ENCODE results near the gene KLK4. TPM values are rescaled to one million over a fixed set of nuclear protein-coding genes. Genes with fewer than 3 reads are reported as not detected.

Gene KLK4
- total RNA-seq, 1 experiment from 2014 or later: not detected

DNA sequence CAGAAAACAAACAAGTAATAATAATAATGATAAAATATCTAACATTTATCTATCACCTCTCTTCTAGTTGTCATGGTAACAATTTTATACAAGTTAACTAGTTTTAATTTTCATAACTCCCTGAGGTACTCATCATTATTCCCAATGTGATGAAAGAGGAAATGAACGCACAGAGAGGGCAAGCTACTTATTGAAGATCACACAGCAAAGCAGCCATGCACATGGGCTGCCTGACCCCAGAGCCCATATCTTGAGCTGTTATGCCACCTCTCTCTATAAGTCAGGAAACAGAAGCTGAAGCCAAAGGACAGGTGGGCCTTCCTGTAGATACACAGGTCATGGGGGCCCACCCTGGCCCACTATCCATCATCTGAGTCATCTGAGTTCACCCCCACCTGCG is 4.9 kb upstream of the KLK4 start:
- no peak overlapping the region for H3K4me3 Mint-ChIP-seq (ENCODE audit: unreplicated experiment)
- H3K9me3 Mint-ChIP-seq (ENCODE audit: unreplicated experiment): no peaks in the 10 kb centered on the region
- no TSS peak for BruUV-seq (replicated peaks)
- no peaks in the 10 kb centered on the region for H3K36me3 Mint-ChIP-seq (ENCODE audit: insufficient read depth, unreplicated experiment)
- CTCF ChIA-PET: no interaction called here
- POLR2A ChIA-PET: no interaction called here
- intact Hi-C loops (cut with micrococcal nuclease): no loop called here
- H3K4me1 Mint-ChIP-seq (ENCODE audit: insufficient read depth, unreplicated experiment): no peaks in the 10 kb centered on the region
- H3K27me3 Mint-ChIP-seq (ENCODE audit: insufficient read depth, unreplicated experiment): peaks cover 24% of the 10 kb centered on the region
- TF ChIP-seq, protein P1, sequence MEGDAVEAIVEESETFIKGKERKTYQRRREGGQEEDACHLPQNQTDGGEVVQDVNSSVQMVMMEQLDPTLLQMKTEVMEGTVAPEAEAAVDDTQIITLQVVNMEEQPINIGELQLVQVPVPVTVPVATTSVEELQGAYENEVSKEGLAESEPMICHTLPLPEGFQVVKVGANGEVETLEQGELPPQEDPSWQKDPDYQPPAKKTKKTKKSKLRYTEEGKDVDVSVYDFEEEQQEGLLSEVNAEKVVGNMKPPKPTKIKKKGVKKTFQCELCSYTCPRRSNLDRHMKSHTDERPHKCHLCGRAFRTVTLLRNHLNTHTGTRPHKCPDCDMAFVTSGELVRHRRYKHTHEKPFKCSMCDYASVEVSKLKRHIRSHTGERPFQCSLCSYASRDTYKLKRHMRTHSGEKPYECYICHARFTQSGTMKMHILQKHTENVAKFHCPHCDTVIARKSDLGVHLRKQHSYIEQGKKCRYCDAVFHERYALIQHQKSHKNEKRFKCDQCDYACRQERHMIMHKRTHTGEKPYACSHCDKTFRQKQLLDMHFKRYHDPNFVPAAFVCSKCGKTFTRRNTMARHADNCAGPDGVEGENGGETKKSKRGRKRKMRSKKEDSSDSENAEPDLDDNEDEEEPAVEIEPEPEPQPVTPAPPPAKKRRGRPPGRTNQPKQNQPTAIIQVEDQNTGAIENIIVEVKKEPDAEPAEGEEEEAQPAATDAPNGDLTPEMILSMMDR (IDR thresholded peaks at IDR 0.05; ENCODE audit: unreplicated experiment): no peak
- H3K27ac Mint-ChIP-seq (ENCODE audit: low read depth, unreplicated experiment): no peak overlapping the region
- DNase-seq (ENCODE audit: unreplicated experiment): no peak

DNA sequence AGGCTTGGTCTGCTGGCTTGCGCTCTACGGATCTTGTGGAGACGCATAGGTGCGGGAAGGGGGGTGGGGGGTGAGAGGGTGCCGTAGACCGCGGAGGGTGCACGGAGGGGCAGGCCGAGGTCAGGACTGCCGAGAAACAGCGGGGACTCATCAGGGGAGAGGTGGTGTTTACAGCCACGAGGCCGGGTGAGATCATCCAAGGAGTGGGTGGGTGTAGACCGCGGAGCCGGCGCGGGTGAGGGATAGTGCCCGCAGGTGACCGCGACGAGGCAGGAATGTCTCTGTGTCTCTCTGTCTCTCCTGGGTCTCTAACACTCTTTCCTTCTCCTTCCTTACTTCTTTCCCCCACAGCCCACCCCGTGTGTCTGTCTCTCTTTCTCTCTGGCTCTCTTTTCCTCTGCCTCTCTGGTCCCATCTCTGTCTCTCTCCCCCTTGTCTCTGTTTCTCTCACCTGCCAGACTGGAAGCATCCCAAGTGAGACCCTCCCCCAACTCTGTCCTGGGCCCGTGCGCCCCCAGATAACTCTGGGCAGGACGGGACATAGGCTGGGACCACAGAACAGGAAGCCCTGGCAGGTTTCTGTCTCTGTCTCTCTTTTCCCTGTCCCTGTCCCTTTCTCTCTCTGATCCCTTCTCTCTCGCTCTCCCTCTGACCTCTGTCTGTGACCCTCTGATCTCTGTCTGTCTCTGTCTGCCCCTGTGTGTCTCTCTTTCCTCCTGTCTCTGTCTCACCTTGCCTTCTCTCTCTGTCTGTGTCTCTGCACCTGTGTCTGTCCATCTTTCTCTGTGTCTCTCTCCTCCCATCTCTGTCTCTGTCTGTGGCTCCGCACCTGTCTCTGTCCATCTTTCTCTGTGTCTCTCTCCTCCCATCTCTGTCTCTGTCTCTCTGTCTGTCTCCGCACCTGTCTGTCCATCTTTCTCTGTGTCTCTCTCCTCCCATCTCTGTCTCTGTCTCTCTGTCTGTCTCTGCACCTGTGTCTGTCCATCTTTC is 1.8 kb upstream of the KLK4 start:
- BruUV-seq (replicated peaks): no TSS peak
- Mint-ChIP-seq H3K27me3 (ENCODE audit: insufficient read depth, unreplicated experiment) (peaks cover 6% of the 10 kb centered on the region), H3K4me1 (ENCODE audit: insufficient read depth, unreplicated experiment) (no peaks in the 10 kb centered on the region), H3K4me3 (ENCODE audit: unreplicated experiment) (no peak overlapping the region), H3K36me3 (ENCODE audit: insufficient read depth, unreplicated experiment) (no peaks in the 10 kb centered on the region), H3K9me3 (ENCODE audit: unreplicated experiment) (no peaks in the 10 kb centered on the region), H3K27ac (ENCODE audit: low read depth, unreplicated experiment) (no peak overlapping the region)
- CTCF ChIA-PET: interaction anchor here (0.6 kb wide), 1 partner anchor 8 kb away, joined by 3 read pairs; no protein-coding TSS in a partner anchor
- POLR2A ChIA-PET: interaction anchor here (0.6 kb wide), 1 partner anchor 11 kb away, joined by 4 read pairs; no protein-coding TSS in a partner anchor
- TF ChIP-seq, protein P1 (IDR thresholded peaks at IDR 0.05; ENCODE audit: unreplicated experiment): no peak
- intact Hi-C loops (cut with micrococcal nuclease): no loop called here
- DNase-seq (ENCODE audit: unreplicated experiment): no peak

DNA sequence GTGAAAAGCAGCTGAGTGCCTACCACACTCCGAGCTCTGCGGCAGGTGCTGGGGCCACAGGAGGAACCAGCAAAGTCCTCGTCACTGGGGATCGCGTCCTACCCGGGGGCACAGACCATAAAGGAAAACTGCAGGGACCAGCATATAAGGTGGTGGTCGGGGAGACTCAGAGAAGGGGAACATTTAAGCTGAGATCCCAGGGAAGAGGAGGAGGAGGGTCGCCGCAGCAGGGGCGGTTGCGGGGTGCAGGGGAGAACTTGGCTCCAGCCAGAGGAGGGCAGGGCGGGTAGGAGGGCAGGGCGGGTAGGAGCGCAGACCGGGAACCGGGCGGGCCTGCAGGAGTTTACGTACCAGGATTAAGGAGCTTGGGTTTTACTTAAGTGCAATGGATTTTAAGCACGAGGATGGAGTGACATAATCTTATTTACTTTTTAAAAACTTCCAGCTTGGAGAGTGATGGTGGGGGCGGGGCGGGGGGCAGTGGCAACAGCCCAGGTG is 956 bp upstream of the KLK4 start:
- no peaks in the 10 kb centered on the region for H3K4me1 Mint-ChIP-seq (ENCODE audit: insufficient read depth, unreplicated experiment)
- intact Hi-C loops (cut with micrococcal nuclease): no loop called here
- DNase-seq (ENCODE audit: unreplicated experiment): no peak
- H3K4me3 Mint-ChIP-seq (ENCODE audit: unreplicated experiment): no peak overlapping the region
- no TSS peak for BruUV-seq (replicated peaks)
- H3K36me3 Mint-ChIP-seq (ENCODE audit: insufficient read depth, unreplicated experiment): no peaks in the 10 kb centered on the region
- ChIA-PET POLR2A (interaction anchor here (0.6 kb wide), 1 partner anchor 10 kb away, joined by 4 read pairs; no protein-coding TSS in a partner anchor), CTCF (interaction anchor here (0.6 kb wide), 1 partner anchor 9 kb away, joined by 3 read pairs; no protein-coding TSS in a partner anchor)
- H3K27ac Mint-ChIP-seq (ENCODE audit: low read depth, unreplicated experiment): no peak overlapping the region
- TF ChIP-seq, protein P1 (IDR thresholded peaks at IDR 0.05; ENCODE audit: unreplicated experiment): no peak
- no peaks in the 10 kb centered on the region for H3K9me3 Mint-ChIP-seq (ENCODE audit: unreplicated experiment)
- H3K27me3 Mint-ChIP-seq (ENCODE audit: insufficient read depth, unreplicated experiment): peaks cover 12% of the 10 kb centered on the region

DNA sequence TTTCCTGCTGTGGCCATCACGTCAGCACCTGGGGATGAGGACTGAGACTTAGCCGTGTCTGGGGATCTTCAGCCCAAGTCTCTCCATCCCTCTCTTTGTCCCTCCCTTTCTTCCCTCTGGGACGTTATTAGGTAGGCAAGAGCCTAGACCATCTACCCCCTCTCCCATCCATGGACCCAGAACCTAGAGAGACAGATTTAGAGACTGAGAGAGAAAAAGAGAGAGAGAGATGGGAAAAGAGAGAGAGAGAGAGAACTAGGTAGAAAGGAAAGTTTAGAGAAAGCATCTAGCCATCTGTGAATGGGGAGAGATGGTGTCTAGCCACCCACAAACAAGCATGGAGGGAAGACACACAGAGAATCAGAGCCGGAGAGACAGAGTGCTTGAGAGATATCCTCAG is 473 bp downstream of the KLK4 start:
- Mint-ChIP-seq H3K27me3 (ENCODE audit: insufficient read depth, unreplicated experiment) (peaks cover 19% of the 10 kb centered on the region), H3K4me1 (ENCODE audit: insufficient read depth, unreplicated experiment) (no peaks in the 10 kb centered on the region), H3K27ac (ENCODE audit: low read depth, unreplicated experiment) (no peak overlapping the region), H3K4me3 (ENCODE audit: unreplicated experiment) (no peak overlapping the region), H3K9me3 (ENCODE audit: unreplicated experiment) (no peaks in the 10 kb centered on the region), H3K36me3 (ENCODE audit: insufficient read depth, unreplicated experiment) (no peaks in the 10 kb centered on the region)
- POLR2A ChIA-PET: no interaction called here
- DNase-seq (ENCODE audit: unreplicated experiment): no peak
- intact Hi-C loops (cut with micrococcal nuclease): no loop called here
- BruUV-seq (replicated peaks): no TSS peak
- CTCF ChIA-PET: interaction anchor here (1.4 kb wide), 1 partner anchor 11 kb away, joined by 7 read pairs; no protein-coding TSS in a partner anchor
- TF ChIP-seq, protein P1 (IDR thresholded peaks at IDR 0.05; ENCODE audit: unreplicated experiment): no peak

Data from MCF 10A (cell line).